OCI-LY7 (cell line): Measurements from ENCODE around the gene ZNF628.

Experiments
- CTCF ChIP-seq: fragments of 200-600 bp; sonication (generic); conservative IDR thresholded peaks from 2 replicates; pipeline ENCODE4 v1.5.1; 2014; ENCODE audit warnings: mild to moderate bottlenecking, antibody characterized with exemption, low read length, moderate library complexity, mixed read lengths
- EZH2phosphoT487 ChIP-seq: fragments of 200-600 bp; sonication (generic); IDR thresholded peaks from 2 replicates; pipeline ENCODE4 v1.6.1; 2018; ENCODE audit warnings: low read depth, borderline replicate concordance, mild to moderate bottlenecking, mixed run types, antibody characterized with exemption, low read length, moderate library complexity, mixed read lengths

- TF ChIP-seq CTCF (no peak), EZH2phosphoT487 (no peak)
Measured at GRCh38 chr19:55484593-55485438, 8.4 kb downstream of the ZNF628 start, which contains the start of gene NAT14.
